ENCODE results near the gene CHST11.

The CHST11 gene

GRCh38 chr12:104603545-104603973, 146.8 kb downstream of the CHST11 start:
- no peak for TF ChIP-seq CTCF (IDR thresholded peaks at IDR 0.05; ENCODE audit: borderline replicate concordance, insufficient read depth, low read depth, low read length)
- no peak overlapping the region for H3K4me3 ChIP-seq (ENCODE audit: low read depth, low read length)

- TF ChIP-seq CTCF (IDR thresholded peaks at IDR 0.05; ENCODE audit: borderline replicate concordance, insufficient read depth, low read depth, low read length): no peak
- no peak overlapping the region for H3K4me3 ChIP-seq (ENCODE audit: low read depth, low read length)
Measured at GRCh38 chr12:104604070-104604994, 147.6 kb downstream of the CHST11 start.

- TF ChIP-seq CTCF (IDR thresholded peaks at IDR 0.05; ENCODE audit: borderline replicate concordance, insufficient read depth, low read depth, low read length): no peak
- H3K4me3 ChIP-seq (ENCODE audit: low read depth, low read length): no peak overlapping the region
Measured at GRCh38 chr12:104604995-104605675, 148.4 kb downstream of the CHST11 start.

GRCh38 chr12:104605685-104606084, 148.9 kb downstream of the CHST11 start:
- no peak for TF ChIP-seq CTCF (IDR thresholded peaks at IDR 0.05; ENCODE audit: borderline replicate concordance, insufficient read depth, low read depth, low read length)
- no peak overlapping the region for H3K4me3 ChIP-seq (ENCODE audit: low read depth, low read length)

GRCh38 chr12:104608998-104609397, 152.2 kb downstream of the CHST11 start:
- H3K4me3 ChIP-seq (ENCODE audit: low read depth, low read length): no peak overlapping the region
- TF ChIP-seq CTCF (IDR thresholded peaks at IDR 0.05; ENCODE audit: borderline replicate concordance, insufficient read depth, low read depth, low read length): no peak

- no peak overlapping the region for H3K4me3 ChIP-seq (ENCODE audit: low read depth, low read length)
- TF ChIP-seq CTCF (IDR thresholded peaks at IDR 0.05; ENCODE audit: borderline replicate concordance, insufficient read depth, low read depth, low read length): no peak
Measured at GRCh38 chr12:104609445-104609844, 152.7 kb downstream of the CHST11 start.
